ENCODE data around the gene ARHGAP10.

- TF ChIP-seq CTCF (conservative IDR thresholded peaks at IDR 0.05; ENCODE audit: low read length) (no peak), EZH2phosphoT487 (IDR thresholded peaks at IDR 0.05; ENCODE audit: borderline replicate concordance, low read depth, low read length) (no peak)
Measured at GRCh38 chr4:147786031-147786430, 54.1 kb downstream of the ARHGAP10 start.
